GM21526 (cell line): Measurements from ENCODE around the gene CSNK2A3.
"Not testable (repeated sequence)": the region's sequence is repeated elsewhere in the genome, so short reads cannot be mapped to it uniquely, and the experiment has no call there.

Experiments
- ATAC-seq: cut with Tn5 transposase; IDR thresholded peaks from one replicate; pipeline ENCODE4 v1.9.1; 2021; ENCODE audit warnings: moderate library complexity; ENCODE audit not compliant: unreplicated experiment, low FRiP score

Gene CSNK2A3

GRCh38 chr11:11380883-11381282 lies 27.8 kb upstream of the CSNK2A3 start:
- no peak for ATAC-seq

DNA sequence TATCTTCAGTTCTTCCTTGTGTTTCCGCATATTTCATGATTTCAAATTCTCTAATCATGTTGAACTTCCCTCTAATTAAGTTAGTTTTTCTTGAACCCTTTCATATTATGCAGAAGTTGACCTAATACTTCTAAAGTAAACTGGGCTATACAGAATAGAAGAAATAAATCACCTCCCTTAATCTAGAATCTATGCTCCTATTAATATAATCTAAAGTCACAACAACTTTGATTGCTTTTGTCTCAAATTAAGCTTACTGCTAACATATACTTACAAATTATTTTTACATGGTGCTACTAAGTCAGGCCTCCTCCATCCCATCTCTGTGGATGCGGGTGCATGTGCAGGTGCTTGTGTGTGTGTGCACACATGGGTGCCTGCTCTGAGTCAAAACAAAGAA lies 27.3 kb upstream of the CSNK2A3 start:
- ATAC-seq, result no peak

GRCh38 chr11:11379661-11380060 lies 26.6 kb upstream of the CSNK2A3 start:
- ATAC-seq, result no peak

DNA sequence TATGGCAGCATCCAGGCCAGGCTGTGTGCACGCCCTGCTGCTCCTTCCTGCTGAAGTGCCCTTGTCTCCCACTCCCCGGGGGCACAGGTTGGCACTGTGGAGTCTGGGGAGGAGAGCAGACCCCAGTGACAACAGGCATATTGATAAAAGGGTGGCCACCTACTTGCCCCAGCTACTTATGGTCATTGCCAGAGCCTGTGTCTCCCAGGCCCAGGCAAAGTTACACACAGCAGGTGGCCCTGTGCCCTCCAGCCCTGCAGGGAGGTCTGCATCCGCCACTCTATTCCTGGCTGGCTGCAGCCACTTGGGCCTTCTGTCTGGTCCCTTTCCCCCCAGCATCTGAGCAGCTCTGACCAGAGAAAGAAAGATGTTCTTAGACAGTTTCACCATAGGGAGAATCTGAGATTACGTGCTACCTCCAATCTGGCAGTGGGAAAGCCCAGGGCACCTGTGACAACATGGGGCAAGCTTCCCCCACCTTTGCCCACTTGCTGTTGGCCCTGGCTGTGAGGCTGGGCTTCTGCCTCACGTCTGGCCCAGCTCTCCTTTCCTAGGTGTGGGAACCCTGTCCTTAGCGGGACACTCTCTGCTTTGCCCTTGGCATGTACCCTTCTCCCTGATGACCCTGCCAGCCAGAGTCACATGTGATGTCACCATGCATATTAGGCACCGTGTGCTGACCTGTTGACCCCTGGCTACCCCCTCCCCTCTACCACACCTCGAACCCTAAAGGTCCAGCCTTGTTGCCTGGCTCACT lies 25.3 kb upstream of the CSNK2A3 start:
- ATAC-seq, result no peak

GRCh38 chr11:11374358-11375148 lies 21.5 kb upstream of the CSNK2A3 start:
- no peak for ATAC-seq

- no peak for ATAC-seq
Observed at GRCh38 chr11:11373934-11374333, 20.9 kb upstream of the CSNK2A3 start.

DNA sequence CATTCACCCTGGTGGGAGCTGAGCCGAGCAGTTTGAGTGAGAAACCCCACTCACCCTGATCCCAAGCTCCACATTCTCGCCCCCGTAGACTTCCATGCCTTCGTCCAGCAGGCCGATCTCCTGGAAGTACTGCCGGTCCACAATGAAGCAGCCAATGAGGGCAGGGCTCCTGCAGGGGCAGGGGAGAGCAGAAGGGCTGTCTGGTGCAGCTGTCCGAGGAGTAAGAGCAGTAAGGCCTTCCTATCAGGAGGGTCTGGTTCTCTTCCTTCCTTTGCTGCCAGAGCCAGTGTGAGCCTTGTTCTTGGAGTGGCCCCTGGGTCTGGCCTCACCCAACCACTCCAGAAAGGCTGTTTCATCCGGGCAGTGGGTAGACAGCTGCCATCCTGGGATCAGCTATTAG lies 19.4 kb upstream of the CSNK2A3 start:
- ATAC-seq, result no peak

GRCh38 chr11:11370962-11371303 lies 17.9 kb upstream of the CSNK2A3 start:
- ATAC-seq, result no peak

GRCh38 chr11:11370255-11370961 lies 17.4 kb upstream of the CSNK2A3 start:
- no peak for ATAC-seq

DNA sequence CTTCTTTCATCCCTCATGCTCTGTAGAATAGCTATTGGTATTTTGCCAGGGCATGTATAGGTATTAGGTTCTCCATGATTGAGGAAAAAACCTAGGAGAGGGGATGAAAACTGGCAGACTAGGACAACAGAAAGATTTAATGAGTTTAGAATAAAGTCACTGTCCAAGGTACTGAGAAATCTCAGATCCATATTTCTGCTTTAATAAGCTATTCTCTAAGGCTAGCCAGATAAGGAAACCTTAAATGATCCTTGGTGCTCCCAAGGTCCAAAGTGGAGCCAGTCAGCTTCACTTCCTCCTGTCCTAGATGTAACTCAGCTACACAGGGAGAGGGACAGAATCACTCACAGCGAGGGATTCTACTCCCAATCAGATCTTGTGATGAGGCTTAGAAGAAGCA lies 13.7 kb upstream of the CSNK2A3 start:
- ATAC-seq, result no peak

DNA sequence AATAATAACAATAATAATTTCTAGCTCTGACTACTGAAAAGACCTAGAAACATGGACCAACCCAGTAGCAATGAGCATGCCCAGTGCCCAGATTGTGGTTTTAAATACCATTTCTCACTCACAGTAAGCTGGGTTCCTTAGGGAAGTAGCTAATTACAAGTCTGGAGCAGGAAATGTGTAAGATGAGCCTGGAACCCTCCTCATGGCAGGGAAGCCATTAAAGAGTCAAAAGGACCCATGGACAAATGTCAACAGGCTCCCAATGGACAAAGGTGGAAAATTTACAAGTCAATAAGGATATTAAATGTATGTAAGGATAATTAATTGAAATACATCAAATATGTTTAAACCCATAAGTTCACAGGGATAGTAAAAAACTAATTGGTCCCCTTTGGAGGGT lies 10.6 kb upstream of the CSNK2A3 start:
- no peak for ATAC-seq

DNA sequence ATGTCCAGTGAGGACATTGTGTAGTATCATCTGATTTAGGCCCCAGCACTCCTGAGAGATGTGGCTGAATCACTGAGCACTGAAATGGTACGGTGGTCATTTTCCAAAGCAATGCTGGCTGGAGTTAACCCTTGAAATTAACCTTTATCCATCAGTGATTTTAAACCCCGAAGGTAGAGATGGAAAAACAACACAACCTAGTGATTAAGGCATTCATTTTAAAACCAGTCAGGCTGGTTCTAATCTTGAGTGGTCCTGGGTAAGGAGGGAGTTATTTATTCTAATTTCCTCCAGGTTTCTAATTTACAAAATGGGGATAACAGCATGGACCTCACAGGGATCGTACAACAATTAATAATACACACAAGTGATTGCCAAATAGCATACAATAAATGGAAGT lies 6.6 kb upstream of the CSNK2A3 start:
- no peak for ATAC-seq

DNA sequence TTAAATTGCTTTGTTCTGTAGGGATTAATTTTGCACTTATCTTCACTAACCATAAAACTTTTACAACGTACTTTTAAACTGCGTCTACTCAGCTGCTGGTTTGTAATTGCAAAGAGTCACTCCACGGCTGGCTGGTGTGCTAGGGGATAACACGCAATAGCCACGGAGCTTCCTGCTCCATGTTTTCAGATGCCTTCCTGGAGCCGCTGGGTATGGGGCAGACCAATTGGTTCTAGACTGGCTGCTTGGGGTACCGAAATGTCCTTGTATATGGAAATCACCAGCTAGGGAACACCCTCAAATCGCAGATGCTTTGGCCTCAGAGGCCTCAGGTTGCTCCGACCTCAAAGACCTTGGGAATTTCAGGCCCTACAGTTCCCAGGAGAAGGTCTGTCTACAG lies 3.8 kb upstream of the CSNK2A3 start:
- no peak for ATAC-seq

DNA sequence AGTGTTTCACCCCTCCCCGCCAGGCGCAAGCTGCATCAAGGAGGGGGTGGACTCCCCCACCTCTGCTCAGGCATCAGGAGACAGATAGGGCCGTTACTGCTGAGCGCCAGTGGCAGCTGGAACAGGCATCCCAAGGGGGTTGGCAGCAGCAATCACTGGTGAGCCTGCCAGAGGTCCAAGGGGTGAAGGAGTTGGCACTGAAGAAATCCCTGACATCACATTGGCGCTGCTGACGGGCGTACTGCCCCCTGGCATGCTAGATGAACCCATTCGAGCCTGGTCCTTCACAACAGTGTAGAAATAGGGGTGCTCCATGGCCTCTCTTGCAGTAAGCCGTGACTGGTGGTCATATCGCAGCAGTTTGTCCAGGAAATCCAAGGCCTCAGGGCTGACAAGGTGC lies 1.2 kb downstream of the CSNK2A3 start:
- ATAC-seq, result not testable (repeated sequence)

DNA sequence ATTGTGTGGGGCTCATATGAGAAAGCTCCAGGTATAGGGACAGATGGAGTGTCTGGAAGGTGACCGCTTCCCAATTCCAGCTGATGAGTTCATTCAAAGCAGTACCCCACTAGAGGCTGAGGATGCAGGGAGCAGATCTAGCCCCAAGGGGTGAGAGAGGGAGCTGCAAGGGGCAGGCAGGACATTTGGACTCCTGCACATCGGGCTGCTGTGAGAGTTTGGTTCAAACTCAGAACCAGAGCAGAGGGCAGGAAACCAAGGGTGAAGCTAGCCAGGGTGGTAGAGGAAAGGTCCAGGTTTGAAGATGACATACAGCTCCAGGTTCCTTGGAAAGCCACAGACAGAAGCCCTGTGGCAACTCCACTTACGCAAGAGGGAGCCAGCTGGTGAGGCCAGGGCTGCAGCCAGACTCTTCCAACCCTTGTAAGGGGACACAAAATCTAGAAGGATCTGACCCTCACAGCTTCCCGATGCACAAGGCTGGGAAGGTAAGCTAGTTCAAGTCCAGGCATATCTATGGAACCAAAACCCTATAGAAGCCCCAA lies 1.9 kb downstream of the CSNK2A3 start:
- ATAC-seq, result no peak

GRCh38 chr11:11349870-11350337 lies 3.1 kb downstream of the CSNK2A3 start:
- no peak for ATAC-seq

DNA sequence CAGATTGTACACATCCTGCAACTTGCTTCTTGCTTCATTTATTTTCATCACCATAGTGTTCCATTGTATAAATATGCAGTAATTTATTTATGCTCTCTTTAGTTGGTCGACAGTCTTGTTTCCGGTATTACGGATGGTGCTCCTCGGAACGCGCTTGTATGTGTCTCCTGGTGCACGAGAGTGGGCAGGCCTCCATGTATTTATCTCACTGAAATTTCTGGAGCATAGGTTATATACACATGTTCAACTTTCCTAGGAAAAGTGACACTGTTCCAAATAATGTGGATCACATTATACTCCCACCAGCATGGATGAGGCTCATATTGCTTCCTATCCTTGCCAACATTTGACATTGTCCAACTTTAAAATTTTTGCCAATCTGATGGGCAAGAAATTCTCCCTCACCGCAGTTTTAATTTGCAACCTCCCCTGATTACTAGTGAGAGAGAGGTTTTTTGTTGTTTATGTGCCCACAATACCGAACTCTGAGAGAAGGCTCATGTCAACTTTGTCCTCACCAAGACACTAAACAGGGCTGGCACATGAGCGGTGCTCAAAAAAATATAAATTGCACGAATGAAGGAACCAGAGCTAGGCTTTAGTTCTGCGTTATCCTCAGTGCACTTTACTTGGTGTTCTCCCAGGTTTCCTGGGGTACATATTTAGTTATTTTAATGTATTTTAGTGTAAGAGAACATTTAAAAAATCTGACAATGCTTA lies 3.8 kb downstream of the CSNK2A3 start:
- ATAC-seq, result no peak

GRCh38 chr11:11348303-11348702 lies 4.7 kb downstream of the CSNK2A3 start:
- ATAC-seq, result no peak

DNA sequence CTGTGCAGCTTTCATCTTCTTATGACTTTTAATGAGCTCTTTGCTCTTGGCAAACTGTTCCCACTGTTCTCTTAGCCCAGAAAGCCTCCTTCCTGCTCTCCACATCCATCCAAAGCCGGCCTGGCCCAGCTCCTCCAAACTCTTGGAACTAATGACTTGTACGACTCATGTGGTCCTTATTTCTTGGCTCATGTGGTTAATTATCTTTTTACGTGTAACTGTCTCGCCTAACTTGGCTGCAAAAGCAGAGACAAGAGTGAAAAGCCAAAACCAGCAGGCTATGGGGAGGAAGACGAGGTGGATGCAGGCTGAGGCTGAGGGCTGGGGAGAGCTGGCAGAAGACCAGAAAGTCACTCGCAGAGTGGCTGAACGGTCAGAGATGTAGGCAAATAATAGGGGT lies 5.5 kb downstream of the CSNK2A3 start:
- ATAC-seq, result no peak

- no peak for ATAC-seq
Observed at GRCh38 chr11:11346303-11346702, 6.7 kb downstream of the CSNK2A3 start.
